Right cardiac atrium (tissue), 5 donors: Measurements from ENCODE around the gene FGD6. TPM values are rescaled to one million over a fixed set of nuclear protein-coding genes. Genes with fewer than 3 reads are reported as not detected.
"Not testable (repeated sequence)": the region's sequence is repeated elsewhere in the genome, so short reads cannot be mapped to it uniquely, and the experiment has no call there.

Experiments
- ATAC-seq, 2 donors: fragments of 200-7000 bp; cut with Tn5 transposase; one replicate each; pipeline versions ENCODE4 v1.8.0 to v1.9.1; 2020; ENCODE audit warnings: moderate library complexity in 2 of 2, mild to moderate bottlenecking in 1 of 2
- DNase-seq, 3 donors: peaks; one replicate each; pipeline ENCODE4 v3.0.0-alpha.2; 2020
- H3K27ac ChIP-seq: one replicate; pipeline ENCODE4 v1.5.1; 2013; ENCODE audit warnings: mild to moderate bottlenecking, low read length, control low read depth, moderate library complexity
- H3K27me3 ChIP-seq: one replicate; pipeline ENCODE4 v1.6.1; 2013; ENCODE audit not compliant: control insufficient read depth, insufficient read depth
- H3K4me1 ChIP-seq: one replicate; pipeline ENCODE4 v1.6.1; 2013; ENCODE audit warnings: low read length; ENCODE audit not compliant: control insufficient read depth, insufficient read depth
- H3K4me3 ChIP-seq: one replicate; pipeline ENCODE4 v1.5.1; 2013; ENCODE audit warnings: low read length, control low read depth
- H3K9me3 ChIP-seq: one replicate; pipeline ENCODE4 v1.6.1; 2013; ENCODE audit warnings: low read length; ENCODE audit not compliant: control insufficient read depth
- WGBS: extraction: QIAGEN DNeasy Blood & Tissue Kit; methylation state at CpG from one replicate; pipeline ENCODE4 v1.1.7; 2013; 5-methylcytosine and 5-hydroxymethylcytosine counted together
- intact Hi-C, 4 donors: fragments of 100-400 bp; cut with DNase I; formaldehyde crosslinking; loops; one replicate each; pipeline versions ENCODE4 v1.11.0 to v1.14.0; 2022 to 2023
- polyA plus RNA-seq: library from polyadenylated mRNA; stranded (reverse); fragments of 200-250 nt; gene quantifications from one replicate; pipeline ENCODE4 v1.2.3, GENCODE V29; 2013
- total RNA-seq, 4 donors: library from RNA; stranded (reverse); fragmentation: NEBNext Ultra II Directional; extraction: Animal tissue kit (Norgen Biotek cat#: 25700); gene quantifications; one replicate each; pipeline ENCODE4 v1.2.1, GENCODE V29; 2021
- donor health status: healthy with polysubstance abuse.
- donor health status: DM: no; HTN: yes; CAD: no.
- donor health status: DM: no; HTN: no; CAD: no.
- donor health status: DM: no; HTN: yes; CAD: no; lungs with severe emphysema.
- donor health status: DM: yes; HTN: yes; CAD: no.

The FGD6 gene
- total and polyA plus RNA-seq, 5 donors = 2.9 to 23.8 (median 20.3) TPM

GRCh38 chr12:95102916-95103671 lies 114.2 kb downstream of the FGD6 start:
- WGBS = 76% methylated on average over 8 of the region's 8 CpGs
- ATAC-seq (peak in 1 of 2 donors; percentile 38), DNase-seq (no peak)
- H3K27ac ChIP-seq = peak overlapping the region; percentile 37
- H3K27me3 ChIP-seq = no peaks in the 10 kb centered on the region
- H3K9me3 ChIP-seq = no peaks in the 10 kb centered on the region
- intact Hi-C loops = no loop called here
- H3K4me3 ChIP-seq = no peak overlapping the region
- no peaks in the 10 kb centered on the region for H3K4me1 ChIP-seq

- H3K4me3 ChIP-seq, DNase-seq, H3K27me3 ChIP-seq, H3K9me3 ChIP-seq, H3K4me1 ChIP-seq, H3K27ac ChIP-seq, ATAC-seq, intact Hi-C loops: not testable (repeated sequence)
- 88% methylated on average over 5 of the region's 5 CpGs for WGBS
These were observed 115.3 kb downstream of the FGD6 start for GRCh38 chr12:95101957-95102356.

- H3K4me1 ChIP-seq = no peaks in the 10 kb centered on the region
- ATAC-seq (peak; percentile 62 to 69), DNase-seq (no peak)
These were observed 116.7 kb downstream of the FGD6 start for GRCh38 chr12:95100264-95101190.

GRCh38 chr12:95099270-95099790 lies 117.9 kb downstream of the FGD6 start:
- ATAC-seq (no peak), DNase-seq (no peak)
- no peak overlapping the region for H3K27ac ChIP-seq
- H3K4me1 ChIP-seq = no peaks in the 10 kb centered on the region
- no peak overlapping the region for H3K4me3 ChIP-seq
- no peaks in the 10 kb centered on the region for H3K27me3 ChIP-seq
- WGBS = 95% methylated on average over 4 of the region's 4 CpGs
- no peaks in the 10 kb centered on the region for H3K9me3 ChIP-seq
- intact Hi-C loops = no loop called here

More at GRCh38 chr12:95100264-95101190, 116.7 kb downstream of the FGD6 start:
- Histone ChIP-seq H3K4me3 (no peak overlapping the region), H3K27ac (peak overlapping the region; percentile 16), H3K27me3 (no peaks in the 10 kb centered on the region), H3K9me3 (no peaks in the 10 kb centered on the region)
- intact Hi-C loops = no loop called here
- 53% methylated on average over 11 of the region's 11 CpGs for WGBS

GRCh38 chr12:95096852-95097251 lies 120.4 kb downstream of the FGD6 start:
- DNase-seq = no peak
- H3K4me1 ChIP-seq = no peaks in the 10 kb centered on the region
- H3K27me3 ChIP-seq = no peaks in the 10 kb centered on the region
- intact Hi-C loops = no loop called here
- peak overlapping the region; percentile 84 for H3K27ac ChIP-seq
- H3K9me3 ChIP-seq = no peaks in the 10 kb centered on the region
- H3K4me3 ChIP-seq = no peak overlapping the region
- 35% methylated on average over 3 of the region's 3 CpGs for WGBS
- peak; percentile 42 to 55 for ATAC-seq

- no peaks in the 10 kb centered on the region for H3K9me3 ChIP-seq
- no peaks in the 10 kb centered on the region for H3K27me3 ChIP-seq
- peak; percentile 4 to 40 for ATAC-seq
- H3K27ac ChIP-seq = peak overlapping the region; percentile 84
- intact Hi-C loops = no loop called here
- WGBS = 48% methylated on average over 2 of the region's 2 CpGs
- no peak overlapping the region for H3K4me3 ChIP-seq
- no peaks in the 10 kb centered on the region for H3K4me1 ChIP-seq
- no peak for DNase-seq
These were observed 120.9 kb downstream of the FGD6 start for GRCh38 chr12:95096378-95096777.

GRCh38 chr12:95095866-95096265 lies 121.4 kb downstream of the FGD6 start:
- 70% methylated on average over 2 of the region's 2 CpGs for WGBS
- DNase-seq, H3K27me3 ChIP-seq, intact Hi-C loops, ATAC-seq, H3K4me3 ChIP-seq, H3K4me1 ChIP-seq, H3K27ac ChIP-seq, H3K9me3 ChIP-seq: not testable (repeated sequence)

- 68% methylated on average over 1 of the region's 1 CpG for WGBS
These were observed 127.8 kb downstream of the FGD6 start for GRCh38 chr12:95089462-95089861.

GRCh38 chr12:95088379-95088778 lies 128.9 kb downstream of the FGD6 start:
- intact Hi-C loops = no loop called here
- 92% methylated on average over 3 of the region's 3 CpGs for WGBS
- no peak for ATAC-seq
- H3K27me3 ChIP-seq = no peaks in the 10 kb centered on the region
- no peak overlapping the region for H3K4me3 ChIP-seq
- no peaks in the 10 kb centered on the region for H3K4me1 ChIP-seq
- DNase-seq = no peak
- H3K9me3 ChIP-seq = no peaks in the 10 kb centered on the region
- H3K27ac ChIP-seq = no peak overlapping the region

More at GRCh38 chr12:95089462-95089861, 127.8 kb downstream of the FGD6 start:
- Histone ChIP-seq H3K27ac (no peak overlapping the region), H3K27me3 (no peaks in the 10 kb centered on the region), H3K9me3 (no peaks in the 10 kb centered on the region), H3K4me3 (no peak overlapping the region), H3K4me1 (no peaks in the 10 kb centered on the region)
- DNase-seq (no peak), ATAC-seq (no peak)
- intact Hi-C loops = no loop called here

GRCh38 chr12:95085612-95086011 lies 131.7 kb downstream of the FGD6 start:
- ATAC-seq = no peak
- H3K27ac ChIP-seq = no peak overlapping the region
- DNase-seq = no peak
- H3K9me3 ChIP-seq = no peaks in the 10 kb centered on the region
- intact Hi-C loops = no loop called here
- no peak overlapping the region for H3K4me3 ChIP-seq
- no peaks in the 10 kb centered on the region for H3K4me1 ChIP-seq
- H3K27me3 ChIP-seq = no peaks in the 10 kb centered on the region

GRCh38 chr12:95083938-95084337 lies 133.3 kb downstream of the FGD6 start:
- Histone ChIP-seq H3K9me3 (no peaks in the 10 kb centered on the region), H3K27me3 (no peaks in the 10 kb centered on the region), H3K4me3 (no peak overlapping the region), H3K27ac (peak overlapping the region; percentile 75), H3K4me1 (no peaks in the 10 kb centered on the region)
- DNase-seq = no peak
- 10% methylated on average over 4 of the region's 4 CpGs for WGBS
- intact Hi-C loops = no loop called here
- ATAC-seq = peak; percentile 87 to 89
